Gastrocnemius medialis (tissue), 4 donors: ENCODE results near the gene TMX3.

Experiments used
- POLR2A ChIP-seq, 2 donors: fragments of 450-650 bp; IDR thresholded peaks; one replicate each; pipeline ENCODE4 v1.6.1; 2017; ENCODE audit warnings: antibody characterized with exemption in 2 of 2, mild to moderate bottlenecking in 2 of 2, moderate library complexity in 2 of 2
- TF ChIP-seq, protein P1 (sequence below), 5 experiments: fragments of 450-650 bp in 3 of 5; fragments of 200-600 bp in 2 of 5; sonication (generic) in 2 of 5; IDR thresholded peaks in 4 of 5; conservative IDR thresholded peaks in 1 of 5; 1 replicate in 4 of 5; 2 replicates in 1 of 5; pipeline ENCODE4 v1.5.1; 2016 to 2019; ENCODE audit warnings: antibody characterized with exemption in 5 of 5, mild to moderate bottlenecking in 3 of 5, moderate library complexity in 3 of 5

DNA sequence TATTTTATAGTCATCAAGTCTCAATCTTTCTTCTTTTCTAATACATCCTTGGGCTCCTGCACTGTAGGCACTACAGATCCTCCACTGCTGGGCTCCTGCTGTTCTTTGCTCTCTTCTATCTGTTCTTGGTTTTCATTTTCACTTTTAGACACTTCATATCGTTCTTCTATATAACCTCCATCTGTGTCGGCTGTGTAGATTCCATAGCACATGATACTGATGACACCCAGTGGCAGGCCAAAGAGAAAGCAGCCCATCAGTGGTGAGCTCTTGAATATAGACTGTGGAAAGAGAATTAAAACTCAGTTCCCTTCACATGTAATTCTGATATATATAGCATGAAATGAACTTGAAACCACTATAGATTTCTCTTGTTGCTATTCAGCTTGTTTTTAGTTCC, 38.0 kb downstream of the TMX3 start:
- TF ChIP-seq POLR2A (IDR thresholded peaks at IDR 0.05): no peak
- TF ChIP-seq, protein P1, sequence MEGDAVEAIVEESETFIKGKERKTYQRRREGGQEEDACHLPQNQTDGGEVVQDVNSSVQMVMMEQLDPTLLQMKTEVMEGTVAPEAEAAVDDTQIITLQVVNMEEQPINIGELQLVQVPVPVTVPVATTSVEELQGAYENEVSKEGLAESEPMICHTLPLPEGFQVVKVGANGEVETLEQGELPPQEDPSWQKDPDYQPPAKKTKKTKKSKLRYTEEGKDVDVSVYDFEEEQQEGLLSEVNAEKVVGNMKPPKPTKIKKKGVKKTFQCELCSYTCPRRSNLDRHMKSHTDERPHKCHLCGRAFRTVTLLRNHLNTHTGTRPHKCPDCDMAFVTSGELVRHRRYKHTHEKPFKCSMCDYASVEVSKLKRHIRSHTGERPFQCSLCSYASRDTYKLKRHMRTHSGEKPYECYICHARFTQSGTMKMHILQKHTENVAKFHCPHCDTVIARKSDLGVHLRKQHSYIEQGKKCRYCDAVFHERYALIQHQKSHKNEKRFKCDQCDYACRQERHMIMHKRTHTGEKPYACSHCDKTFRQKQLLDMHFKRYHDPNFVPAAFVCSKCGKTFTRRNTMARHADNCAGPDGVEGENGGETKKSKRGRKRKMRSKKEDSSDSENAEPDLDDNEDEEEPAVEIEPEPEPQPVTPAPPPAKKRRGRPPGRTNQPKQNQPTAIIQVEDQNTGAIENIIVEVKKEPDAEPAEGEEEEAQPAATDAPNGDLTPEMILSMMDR (IDR thresholded peaks at IDR 0.05 in 4 of 5, conservative IDR thresholded peaks at IDR 0.05 in 1 of 5): no peak
